HepG2 (cell line): Measurements from ENCODE around the gene ANK3. TPM values are rescaled to one million over a fixed set of nuclear protein-coding genes. Genes with fewer than 3 reads are reported as not detected.

Experiments
- ARID3A ChIP-seq: IDR thresholded peaks from 2 replicates; pipeline ENCODE4 v1.6.1; 2012; ENCODE audit warnings: low read depth, low read length, improper control_type of control experiment
- DNMT1 ChIP-seq: sonication (generic); formaldehyde crosslinking; IDR thresholded peaks from 2 replicates; pipeline ENCODE4 v1.5.1; 2020; ENCODE audit warnings: mild to moderate bottlenecking, missing genetic modification reagents
- FOXA3 ChIP-seq: IDR thresholded peaks from 2 replicates; pipeline ENCODE4 v1.6.1; 2016; ENCODE audit warnings: missing genetic modification reagents, missing compliant biosample characterization
- FOXP1 ChIP-seq, 2 experiments: fragments of 450-650 bp in 1 of 2; IDR thresholded peaks; 2 replicates each; pipeline ENCODE4 v1.6.1; 2017 to 2018; ENCODE audit warnings: antibody characterized with exemption in 1 of 2
- FOXP4 ChIP-seq: sonication (generic); formaldehyde crosslinking; IDR thresholded peaks from 2 replicates; pipeline ENCODE4 v1.4.0; 2020; ENCODE audit warnings: missing genetic modification reagents
- GABPA ChIP-seq, 2 experiments: IDR thresholded peaks; 2 replicates each; pipeline ENCODE4 v1.6.1; 2011 to 2016; ENCODE audit warnings: low read depth in 2 of 2, low read length in 1 of 2, missing biosample characterization in 1 of 2, missing genetic modification characterization in 1 of 2
- GATAD2A ChIP-seq: IDR thresholded peaks from 2 replicates; pipeline ENCODE4 v1.6.1; 2016
- HDAC2 ChIP-seq: sonication (generic); formaldehyde crosslinking; IDR thresholded peaks from 2 replicates; pipeline ENCODE4 v1.4.0; 2020; ENCODE audit warnings: missing genetic modification reagents
- HHEX ChIP-seq: IDR thresholded peaks from 2 replicates; pipeline ENCODE4 v1.6.1; 2016; ENCODE audit warnings: control low read depth
- JUNB ChIP-seq: sonication (generic); formaldehyde crosslinking; IDR thresholded peaks from 2 replicates; pipeline ENCODE4 v1.8.0; 2022; ENCODE audit warnings: missing genetic modification reagents, mild to moderate bottlenecking, borderline replicate concordance
- KLF11 ChIP-seq: IDR thresholded peaks from 2 replicates; pipeline ENCODE4 v1.6.1; 2016; ENCODE audit warnings: missing compliant biosample characterization
- MIER3 ChIP-seq: IDR thresholded peaks from 2 replicates; pipeline ENCODE4 v1.6.1; 2016; ENCODE audit warnings: missing compliant biosample characterization, borderline replicate concordance
- MTA3 ChIP-seq: sonication (generic); formaldehyde crosslinking; IDR thresholded peaks from 2 replicates; pipeline ENCODE4 v1.4.0; 2020; ENCODE audit warnings: missing genetic modification reagents
- RBM22 ChIP-seq: fragments of 200-400 bp; formaldehyde crosslinking; optimal IDR thresholded peaks from 2 replicates; pipeline ENCODE3; 2017; ENCODE audit warnings: mild to moderate bottlenecking, low read length, moderate library complexity
- RXRB ChIP-seq: IDR thresholded peaks from 2 replicates; pipeline ENCODE4 v1.6.1; 2016; ENCODE audit warnings: borderline replicate concordance, missing genetic modification reagents, missing compliant biosample characterization
- TBX2 ChIP-seq: sonication (generic); formaldehyde crosslinking; IDR thresholded peaks from 2 replicates; pipeline ENCODE4 v1.5.0; 2020; ENCODE audit warnings: missing genetic modification reagents, mild to moderate bottlenecking, borderline replicate concordance
- TBX3 ChIP-seq: fragments of 450-650 bp; IDR thresholded peaks from 2 replicates; pipeline ENCODE4 v1.6.1; 2017; ENCODE audit warnings: antibody characterized with exemption, mild to moderate bottlenecking, inconsistent platforms, borderline replicate concordance
- TEAD3 ChIP-seq: optimal IDR thresholded peaks from 2 replicates; pipeline ENCODE3; 2016; ENCODE audit warnings: borderline replicate concordance
- TERF1 ChIP-seq: sonication (generic); formaldehyde crosslinking; IDR thresholded peaks from 2 replicates; pipeline ENCODE4 v1.8.0; 2022; ENCODE audit warnings: mild to moderate bottlenecking, missing genetic modification reagents, moderate library complexity
- ZGPAT ChIP-seq: IDR thresholded peaks from 2 replicates; pipeline ENCODE4 v1.6.1; 2016; ENCODE audit warnings: mild to moderate bottlenecking
- ZNF432 ChIP-seq: sonication (generic); formaldehyde crosslinking; IDR thresholded peaks from 2 replicates; pipeline ENCODE4 v1.5.0; 2020; ENCODE audit warnings: missing genetic modification reagents, mild to moderate bottlenecking, borderline replicate concordance
- ZNF614 ChIP-seq: IDR thresholded peaks from 2 replicates; pipeline ENCODE4 v1.6.1; 2018; ENCODE audit warnings: missing biosample characterization, missing genetic modification reagents, inconsistent platforms, borderline replicate concordance
- polyA plus RNA-seq, 8 experiments: library from polyadenylated mRNA; depleted of rRNA in 3 of 8; stranded (reverse) in 7 of 8; unstranded in 1 of 8; fragments of >200 nt; fragmentation: Illumina TruSeq in 4 of 8; extraction: Trizol in 4 of 8; gene quantifications; 2 replicates each; pipeline versions ENCODE4 v1.2.1 to v1.2.3, GENCODE V29; 2011 to 2016; ENCODE audit warnings: low read depth in 4 of 8, missing spikeins in 1 of 8, mixed read lengths in 1 of 8; ENCODE audit not compliant: insufficient read depth in 1 of 8
- total RNA-seq, 5 experiments: library from RNA; depleted of rRNA; stranded (reverse); fragments of >200 nt; fragmentation: Illumina TruSeq; extraction: Trizol; gene quantifications; 2 replicates each; pipeline ENCODE4 v1.2.3, GENCODE V29; 2016; ENCODE audit warnings: low read depth in 1 of 5

Gene ANK3
- total and polyA plus RNA-seq, 2 of the 13 experiments (the other 11 are each of a cell fraction or from before 2014, with no cell fraction given), result not detected

- TF ChIP-seq ARID3A (peak; percentile 66; the same call in 1 of the 2 replicates), RBM22 (no peak), TBX3 (peak; percentile 92), ZNF614 (CRISPR knock-in tag) (no peak), MTA3 (CRISPR knock-in tag) (no peak), RXRB (0 out of 2 replicates have a peak, but pooled peaks have one; percentile 35), HDAC2 (0 out of 2 replicates have a peak, but pooled peaks have one; percentile 16), FOXA3 (CRISPR knock-in tag) (peak; percentile 94), GABPA (IDR thresholded peaks at IDR 0.05; ENCODE audit: low read depth, low read length) (no peak), GABPA (CRISPR knock-in tag; IDR thresholded peaks at IDR 0.05; ENCODE audit: low read depth) (peak; percentile 26; the same call in 1 of the 2 replicates), JUNB (CRISPR knock-in tag) (peak; percentile 83; the same call in 1 of the 2 replicates), TERF1 (CRISPR knock-in tag) (no peak), GATAD2A (peak; percentile 63), TBX2 (CRISPR knock-in tag) (0 out of 2 replicates have a peak, but pooled peaks have one; percentile 30), ZGPAT (CRISPR knock-in tag) (peak; percentile 38; the same call in 1 of the 2 replicates), FOXP4 (CRISPR knock-in tag) (peak; percentile 56; the same call in 1 of the 2 replicates), FOXP1 (IDR thresholded peaks at IDR 0.05) (no peak), FOXP1 (CRISPR knock-in tag; IDR thresholded peaks at IDR 0.05) (peak; percentile 66), ZNF432 (CRISPR knock-in tag) (no peak), KLF11 (CRISPR knock-in tag) (no peak), DNMT1 (CRISPR knock-in tag) (no peak), HHEX (peak; percentile 80), MIER3 (CRISPR knock-in tag) (peak; percentile 38; the same call in 1 of the 2 replicates), TEAD3 (CRISPR knock-in tag) (peak; percentile 50)
These were observed 106.8 kb downstream of the ANK3 start (continued) for GRCh38 chr10:60282771-60283353.
